GM12878 (cell line): ENCODE data around the gene RALGDS. TPM values are rescaled to one million over a fixed set of nuclear protein-coding genes. Genes with fewer than 3 reads are reported as not detected.

Experiments used
- ATAC-seq: fragments of 200-7000 bp; cut with Tn5 transposase; 3 replicates; pipeline ENCODE4 v1.9.1; 2020; ENCODE audit warnings: mild to moderate bottlenecking, moderate library complexity
- BruUV-seq: library from RNA; stranded (reverse); fragments of 400-500 nt; replicated peaks from 2 replicates; lab custom pipeline; 2021; lab: Mats Ljungman, UMichigan
- CTCF ChIA-PET: fragments of 300-600 bp; sonication (Branson Sonifier 250); formaldehyde crosslinking; extraction: SDS; loops from one replicate; lab custom pipeline; 2021; ENCODE audit warnings: inconsistent platforms; lab: Yijun Ruan, JAX
- POLR2A ChIA-PET: fragments of 350-600 bp; formaldehyde crosslinking; extraction: SDS; loops from one replicate; lab custom pipeline; 2021; ENCODE audit warnings: inconsistent platforms; lab: Charles Lee
- RAD21 ChIA-PET: fragments of 300-600 bp; sonication (Branson Sonifier 250); formaldehyde crosslinking; loops from one replicate; lab custom pipeline; 2023; ENCODE audit warnings: antibody characterized with exemption; ENCODE audit not compliant: unreplicated experiment; lab: Charles Lee
- SMC1A ChIA-PET: fragments of 300-600 bp; sonication (Branson Sonifier 250); formaldehyde crosslinking; loops from one replicate; lab custom pipeline; 2023; ENCODE audit not compliant: unreplicated experiment, uncharacterized antibody; lab: Charles Lee
- DNase-seq: peaks from one replicate; pipeline ENCODE4 v3.0.0-alpha.2; 2011; ENCODE audit warnings: low read depth, low spot score
- FAIRE-seq: peaks from 3 replicates; lab custom pipeline; 2011; peaks lifted over from hg19 to GRCh38; lab: Jason Lieb, UNC
- H2AFZ ChIP-seq: 2 replicates; pipeline ENCODE4 v1.6.0; 2011; ENCODE audit warnings: low read depth, low read length, control low read depth; ENCODE audit not compliant: control insufficient read depth
- H3K27ac ChIP-seq: 2 replicates; pipeline ENCODE4 v1.5.1; 2011; ENCODE audit warnings: control low read depth; ENCODE audit not compliant: control insufficient read depth, insufficient read depth
- H3K27me3 ChIP-seq, 2 experiments: replicated peaks in 1 of 2; 2 replicates each; pipeline versions ENCODE4 v1.6.0 to v1.6.1; 2011; ENCODE audit warnings: low read length in 1 of 2; ENCODE audit not compliant: control insufficient read depth in 2 of 2, insufficient read depth in 2 of 2
- H3K36me3 ChIP-seq, 2 experiments: 2 replicates each; pipeline ENCODE4 v1.5.1; 2011; ENCODE audit warnings: low read length in 1 of 2; ENCODE audit not compliant: control insufficient read depth in 2 of 2, insufficient read depth in 2 of 2
- H3K4me1 ChIP-seq: 2 replicates; pipeline ENCODE4 v1.6.1; 2011; ENCODE audit warnings: mild to moderate bottlenecking, low read length, moderate library complexity, mixed read lengths; ENCODE audit not compliant: control insufficient read depth, insufficient read depth
- H3K4me2 ChIP-seq: 2 replicates; pipeline ENCODE4 v1.6.0; 2011; ENCODE audit warnings: control low read depth; ENCODE audit not compliant: control insufficient read depth, insufficient read depth
- H3K4me3 ChIP-seq: fragments of 200-600 bp; sonication (generic); 2 replicates; pipeline ENCODE4 v1.5.1; 2016
- H3K79me2 ChIP-seq: 2 replicates; pipeline ENCODE4 v1.6.0; 2011; ENCODE audit warnings: low read length; ENCODE audit not compliant: control insufficient read depth, insufficient read depth
- H3K9ac ChIP-seq: 2 replicates; pipeline ENCODE4 v1.8.0; 2011; ENCODE audit warnings: low read length, control low read depth, mixed read lengths; ENCODE audit not compliant: control insufficient read depth, insufficient read depth
- H3K9me3 ChIP-seq: replicated peaks from 3 replicates; pipeline ENCODE4 v1.5.1; 2011; ENCODE audit warnings: mild to moderate bottlenecking, low read length; ENCODE audit not compliant: control insufficient read depth, insufficient read depth
- H4K20me1 ChIP-seq: 2 replicates; pipeline ENCODE4 v1.6.0; 2011; ENCODE audit not compliant: control insufficient read depth, insufficient read depth
- CREB1 ChIP-seq: IDR thresholded peaks from 2 replicates; pipeline ENCODE4 v1.6.1; 2012; ENCODE audit warnings: low read depth, mild to moderate bottlenecking, inconsistent platforms
- PAX8 ChIP-seq: fragments of 450-650 bp; IDR thresholded peaks from 2 replicates; pipeline ENCODE4 v1.6.1; 2017; ENCODE audit warnings: mild to moderate bottlenecking, moderate library complexity
- SUZ12 ChIP-seq: fragments of 200-600 bp; sonication (generic); IDR thresholded peaks from one replicate; pipeline ENCODE4 v1.6.1; 2018; ENCODE audit warnings: antibody characterized with exemption, mild to moderate bottlenecking; ENCODE audit not compliant: unreplicated experiment
- WGBS: methylation state at CpG from one replicate; pipeline ENCODE4 v1.1.6; 2016; ENCODE audit warnings: low lambda C conversion rate; ENCODE audit not compliant: insufficient replicate concordance, insufficient coverage; ENCODE audit errors: missing lambda C conversion rate; 5-methylcytosine and 5-hydroxymethylcytosine counted together
- in situ Hi-C: fragments of 300-500 bp; cut with MboI; formaldehyde crosslinking; loops from 9 replicates; pipeline ENCODE4 v1.14.3; 2018; ENCODE audit warnings: mixed read lengths
- intact Hi-C: fragments of 100-400 bp; cut with micrococcal nuclease; formaldehyde crosslinking; loops from one replicate; pipeline ENCODE4 v1.14.2; 2022; ENCODE audit not compliant: unreplicated experiment
- polyA plus RNA-seq, 11 experiments: library from polyadenylated mRNA; depleted of rRNA in 4 of 11; unstranded in 6 of 11; stranded (reverse) in 5 of 11; fragments of >200 nt; fragmentation: Nextera tagmentation in 4 of 11; fragmentation: Illumina TruSeq in 1 of 11; extraction: Ambion mirVana in 4 of 11; extraction: Trizol in 1 of 11; gene quantifications; 1 replicate in 1 of 11; 2 replicates in 10 of 11; pipeline versions ENCODE4 v1.2.1 to v1.2.3, GENCODE V29; 2011 to 2016; ENCODE audit warnings: inconsistent platforms in 2 of 11, missing spikeins in 2 of 11, low read depth in 1 of 11
- total RNA-seq, 4 experiments: library from RNA; depleted of rRNA in 3 of 4; stranded (reverse); fragments of >200 nt in 3 of 4; fragmentation: Illumina TruSeq in 1 of 4; extraction: Trizol in 1 of 4; gene quantifications; 2 replicates each; pipeline versions ENCODE4 v1.2.1 to v1.2.3, GENCODE V29; 2013 to 2021
- TF ChIP-seq, protein P1 (sequence below): IDR thresholded peaks from 2 replicates; pipeline ENCODE4 v1.6.1; 2011; ENCODE audit warnings: borderline replicate concordance, low read depth, mild to moderate bottlenecking, moderate library complexity, mixed read lengths, low read length; ENCODE audit not compliant: insufficient read depth; ENCODE audit errors: extremely low read length

RALGDS gene
- total and polyA plus RNA-seq, 10 of the 15 experiments (the other 5 are each of a cell fraction or from before 2014, with no cell fraction given): 1.3 to 48.6 (median 21.2) TPM

GRCh38 chr9:133154097-133154989 is 33.3 kb upstream of the RALGDS start:
- 44% methylated on average over 13 of the region's 13 CpGs for WGBS
- RAD21 ChIA-PET: interaction anchor here (1.5 kb wide), 1 partner anchor 10 kb away, joined by 4 read pairs; no protein-coding TSS in a partner anchor
- H3K27me3 ChIP-seq: no peaks in the 10 kb centered on the region
- H4K20me1 ChIP-seq: no peaks in the 10 kb centered on the region
- BruUV-seq: no TSS peak
- H3K4me1 ChIP-seq: no peaks in the 10 kb centered on the region
- POLR2A ChIA-PET: interaction anchor here (0.6 kb wide), 1 partner anchor 128 kb away, joined by 3 read pairs; no protein-coding TSS in a partner anchor
- DNase-seq (no peak), FAIRE-seq (no peak), ATAC-seq (no peak)
- TF ChIP-seq, protein P1, sequence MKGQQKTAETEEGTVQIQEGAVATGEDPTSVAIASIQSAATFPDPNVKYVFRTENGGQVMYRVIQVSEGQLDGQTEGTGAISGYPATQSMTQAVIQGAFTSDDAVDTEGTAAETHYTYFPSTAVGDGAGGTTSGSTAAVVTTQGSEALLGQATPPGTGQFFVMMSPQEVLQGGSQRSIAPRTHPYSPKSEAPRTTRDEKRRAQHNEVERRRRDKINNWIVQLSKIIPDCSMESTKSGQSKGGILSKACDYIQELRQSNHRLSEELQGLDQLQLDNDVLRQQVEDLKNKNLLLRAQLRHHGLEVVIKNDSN: peak; percentile 11
- TF ChIP-seq CREB1: no peak
- TF ChIP-seq PAX8: no peak
- no peak for TF ChIP-seq SUZ12
- no peak overlapping the region for H3K4me3 ChIP-seq
- no peaks in the 10 kb centered on the region for H3K36me3 ChIP-seq
- H3K9ac ChIP-seq: no peak overlapping the region
- no peaks in the 10 kb centered on the region for H3K79me2 ChIP-seq
- no peak overlapping the region for H3K4me2 ChIP-seq
- in situ Hi-C loops (loop anchor here (5.0 kb wide), 1 partner anchor 107 kb away; no protein-coding TSS in a partner anchor), intact Hi-C loops (no loop called here)
- CTCF ChIA-PET: interaction anchor here (1.1 to 1.5 kb wide), 2 partner anchors 7 to 10 kb away, joined by 3 to 7 read pairs; no protein-coding TSS in a partner anchor
- no peaks in the 10 kb centered on the region for H3K9me3 ChIP-seq
- SMC1A ChIA-PET: no interaction called here
- H2AFZ ChIP-seq: no peak overlapping the region
- no peak overlapping the region for H3K27ac ChIP-seq
